Tibial nerve (tissue), 4 donors: ENCODE data around the gene GSK3B. TPM values are rescaled to one million over a fixed set of nuclear protein-coding genes. Genes with fewer than 3 reads are reported as not detected.

Experiments used
- DNase-seq, 2 donors: peaks; one replicate each; pipeline ENCODE4 v3.0.0-alpha.2; 2019; ENCODE audit warnings: low spot score in 2 of 2
- H3K27ac ChIP-seq, 4 donors: fragments of 200-600 bp; sonication (generic) in 3 of 4; one replicate each; pipeline ENCODE4 v1.5.1; 2017 to 2019; ENCODE audit warnings: mild to moderate bottlenecking in 1 of 4
- H3K27me3 ChIP-seq, 2 donors: fragments of 200-600 bp; sonication (generic) in 1 of 2; one replicate each; pipeline versions ENCODE4 v1.5.1 to v1.6.0; 2017 to 2019
- H3K36me3 ChIP-seq, 3 donors: fragments of 200-600 bp; sonication (generic); one replicate each; pipeline ENCODE4 v1.5.1; 2018 to 2019
- H3K4me1 ChIP-seq, 4 donors: fragments of 200-600 bp; sonication (generic) in 3 of 4; one replicate each; pipeline ENCODE4 v1.5.1; 2017 to 2019
- H3K4me3 ChIP-seq, 4 donors: fragments of 200-600 bp; sonication (generic) in 3 of 4; one replicate each; pipeline ENCODE4 v1.5.1; 2017 to 2019; ENCODE audit warnings: mild to moderate bottlenecking in 1 of 4, moderate library complexity in 1 of 4
- H3K9me3 ChIP-seq, 4 donors: fragments of 200-600 bp; sonication (generic) in 3 of 4; one replicate each; pipeline ENCODE4 v1.5.1; 2017 to 2019
- CTCF ChIP-seq, 5 experiments: fragments of 200-600 bp in 3 of 5; fragments of 450-650 bp in 2 of 5; sonication (generic) in 3 of 5; IDR thresholded peaks; one replicate each; pipeline ENCODE4 v1.5.1; 2016 to 2019; ENCODE audit warnings: antibody characterized with exemption in 5 of 5, mild to moderate bottlenecking in 3 of 5, moderate library complexity in 2 of 5
- EP300 ChIP-seq, 2 donors: sonication (generic); formaldehyde crosslinking; IDR thresholded peaks; one replicate each; pipeline ENCODE4 v1.6.1; 2017; ENCODE audit warnings: antibody characterized with exemption in 2 of 2, mild to moderate bottlenecking in 1 of 2
- POLR2A ChIP-seq, 2 donors: fragments of 450-650 bp; IDR thresholded peaks; one replicate each; pipeline ENCODE4 v1.6.1; 2017; ENCODE audit warnings: antibody characterized with exemption in 2 of 2, mild to moderate bottlenecking in 2 of 2, moderate library complexity in 2 of 2
- WGBS, 2 donors: methylation state at CpG; one replicate each; pipeline ENCODE4 v1.1.5; 2018; 5-methylcytosine and 5-hydroxymethylcytosine counted together
- total RNA-seq, 4 donors: library from RNA; depleted of rRNA; stranded (reverse); fragments of >200 nt; gene quantifications; one replicate each; pipeline ENCODE4 v1.1.0, GENCODE V29; 2016

GSK3B gene
- total RNA-seq, 4 donors from 2014 or later = 22.6 to 39.3 (median 28.5) TPM

- H3K4me3 ChIP-seq = no peak overlapping the region
- 75 to 79% methylated on average over 4 of the region's 4 CpGs for WGBS, 2 donors
- peaks cover 0 to 18% (median 3%) of the 10 kb centered on the region in 4 donors for H3K4me1 ChIP-seq
- H3K27ac ChIP-seq = no peak overlapping the region
- no peaks in the 10 kb centered on the region for H3K9me3 ChIP-seq
- no peak for DNase-seq
- no peaks in the 10 kb centered on the region for H3K27me3 ChIP-seq
- no peaks in the 10 kb centered on the region for H3K36me3 ChIP-seq
- TF ChIP-seq CTCF (IDR thresholded peaks at IDR 0.05) (no peak), EP300 (IDR thresholded peaks at IDR 0.05) (no peak), POLR2A (IDR thresholded peaks at IDR 0.05) (no peak)
These were observed 23.8 kb downstream of the GSK3B start for GRCh38 chr3:120070263-120070981.

- 87 to 93% methylated on average over 3 of the region's 3 CpGs for WGBS, 2 donors
- Histone ChIP-seq H3K27ac (no peak overlapping the region), H3K27me3 (no peaks in the 10 kb centered on the region), H3K4me3 (no peak overlapping the region), H3K9me3 (no peaks in the 10 kb centered on the region), H3K4me1 (peaks cover 0 to 18% (median 0%) of the 10 kb centered on the region in 4 donors), H3K36me3 (no peaks in the 10 kb centered on the region)
- TF ChIP-seq POLR2A (IDR thresholded peaks at IDR 0.05) (no peak), EP300 (IDR thresholded peaks at IDR 0.05) (no peak)
- DNase-seq = no peak
These were observed 27.2 kb downstream of the GSK3B start for GRCh38 chr3:120067083-120067482.

GRCh38 chr3:120066634-120067033 is 27.6 kb downstream of the GSK3B start:
- no peaks in the 10 kb centered on the region for H3K9me3 ChIP-seq
- no peak overlapping the region for H3K4me3 ChIP-seq
- TF ChIP-seq POLR2A (IDR thresholded peaks at IDR 0.05) (no peak), CTCF (IDR thresholded peaks at IDR 0.05) (no peak), EP300 (IDR thresholded peaks at IDR 0.05) (no peak)
- peaks cover 0 to 15% (median 0%) of the 10 kb centered on the region in 4 donors for H3K4me1 ChIP-seq
- no peak overlapping the region for H3K27ac ChIP-seq
- H3K27me3 ChIP-seq = no peaks in the 10 kb centered on the region
- no peak for DNase-seq
- 93 to 95% methylated on average over 4 of the region's 4 CpGs for WGBS, 2 donors
- H3K36me3 ChIP-seq = no peaks in the 10 kb centered on the region

GRCh38 chr3:120064641-120065040 is 29.6 kb downstream of the GSK3B start:
- WGBS, 2 donors = 89 to 92% methylated on average over 2 of the region's 2 CpGs
- TF ChIP-seq CTCF (IDR thresholded peaks at IDR 0.05) = no peak
- no peak for TF ChIP-seq POLR2A (IDR thresholded peaks at IDR 0.05)
- TF ChIP-seq EP300 (IDR thresholded peaks at IDR 0.05) = no peak

GRCh38 chr3:120062474-120062873 is 31.8 kb downstream of the GSK3B start:
- H3K4me1 ChIP-seq = peaks cover 0 to 24% (median 10%) of the 10 kb centered on the region in 4 donors
- H3K36me3 ChIP-seq = no peaks in the 10 kb centered on the region
- H3K4me3 ChIP-seq = no peak overlapping the region
- no peaks in the 10 kb centered on the region for H3K9me3 ChIP-seq
- H3K27me3 ChIP-seq = no peaks in the 10 kb centered on the region
- WGBS, 2 donors = 89 to 90% methylated on average over 4 of the region's 4 CpGs
- DNase-seq = no peak
- no peak overlapping the region for H3K27ac ChIP-seq
- no peak for TF ChIP-seq CTCF (IDR thresholded peaks at IDR 0.05)
- TF ChIP-seq POLR2A (IDR thresholded peaks at IDR 0.05) = no peak
- no peak for TF ChIP-seq EP300 (IDR thresholded peaks at IDR 0.05)

More at GRCh38 chr3:120064641-120065040, 29.6 kb downstream of the GSK3B start:
- Histone ChIP-seq H3K4me1 (peaks cover 0 to 16% (median 5%) of the 10 kb centered on the region in 4 donors), H3K4me3 (no peak overlapping the region), H3K27me3 (no peaks in the 10 kb centered on the region), H3K27ac (no peak overlapping the region), H3K9me3 (no peaks in the 10 kb centered on the region), H3K36me3 (no peaks in the 10 kb centered on the region)
- no peak for DNase-seq
